GM18519 (cell line): ENCODE measurements around the gene EPHA4.
"Not testable (repeated sequence)": the region's sequence is repeated elsewhere in the genome, so short reads cannot be mapped to it uniquely, and the experiment has no call there.

Experiments
- ATAC-seq: cut with Tn5 transposase; IDR thresholded peaks from one replicate; pipeline ENCODE4 v1.9.1; 2021; ENCODE audit warnings: mild to moderate bottlenecking, moderate library complexity; ENCODE audit not compliant: unreplicated experiment, low FRiP score

Gene EPHA4

DNA sequence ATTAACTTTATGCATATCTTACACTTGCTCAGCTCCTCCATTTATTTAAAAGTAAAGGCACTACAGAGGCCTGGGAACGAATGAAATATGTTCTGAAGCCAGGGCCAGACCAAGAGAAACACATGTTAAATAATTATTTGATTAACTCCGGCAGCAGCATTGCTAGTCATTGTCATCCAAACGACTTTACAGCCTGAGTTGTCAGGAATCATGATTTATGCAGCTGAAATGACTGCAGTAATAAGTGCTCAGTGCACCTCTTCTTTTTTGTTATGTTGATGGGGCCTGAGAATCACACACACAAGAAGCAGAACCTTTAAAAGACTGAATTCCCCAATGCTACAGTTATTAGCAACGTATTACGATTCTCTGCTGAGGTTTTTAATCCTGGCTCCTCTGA, 58.9 kb downstream of the EPHA4 start:
- ATAC-seq: no peak

DNA sequence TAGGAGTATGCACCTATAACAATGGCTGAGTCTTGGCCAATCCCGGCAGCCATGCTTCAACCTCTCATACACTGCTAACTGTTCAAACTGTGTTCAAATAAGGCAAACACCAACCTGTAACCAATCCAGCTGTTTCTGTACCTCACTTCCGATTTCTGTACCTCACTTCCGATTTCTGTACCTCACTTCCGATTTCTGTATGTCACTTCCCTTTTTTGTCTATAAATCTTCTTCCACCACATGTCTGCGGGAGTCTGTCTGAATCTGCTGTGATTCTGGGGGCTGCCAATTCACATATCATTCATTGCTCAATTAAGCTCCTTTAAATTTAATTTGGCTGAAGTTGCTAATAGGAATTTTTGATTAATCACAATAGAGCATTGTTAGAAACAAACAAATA, 60.8 kb downstream of the EPHA4 start:
- not testable (repeated sequence) for ATAC-seq

DNA sequence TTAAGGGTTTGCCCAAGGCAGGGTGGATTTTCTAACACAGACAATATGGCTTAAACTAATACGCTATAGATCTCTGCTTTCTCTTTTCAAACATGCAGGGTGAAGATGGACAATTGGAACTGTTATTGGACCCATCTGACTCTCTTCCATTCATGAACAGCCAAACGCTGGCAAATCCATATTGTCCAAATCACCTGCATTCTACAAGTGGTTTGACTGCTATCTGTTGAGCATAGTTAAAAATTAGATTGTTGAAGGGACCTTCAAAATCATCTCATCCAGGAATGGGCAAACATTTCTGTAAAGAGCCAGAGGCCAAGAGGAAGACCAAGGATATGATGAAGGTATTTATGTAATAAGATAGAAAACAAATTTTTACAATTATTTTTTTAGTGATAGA, 65.6 kb downstream of the EPHA4 start:
- ATAC-seq: no peak

DNA sequence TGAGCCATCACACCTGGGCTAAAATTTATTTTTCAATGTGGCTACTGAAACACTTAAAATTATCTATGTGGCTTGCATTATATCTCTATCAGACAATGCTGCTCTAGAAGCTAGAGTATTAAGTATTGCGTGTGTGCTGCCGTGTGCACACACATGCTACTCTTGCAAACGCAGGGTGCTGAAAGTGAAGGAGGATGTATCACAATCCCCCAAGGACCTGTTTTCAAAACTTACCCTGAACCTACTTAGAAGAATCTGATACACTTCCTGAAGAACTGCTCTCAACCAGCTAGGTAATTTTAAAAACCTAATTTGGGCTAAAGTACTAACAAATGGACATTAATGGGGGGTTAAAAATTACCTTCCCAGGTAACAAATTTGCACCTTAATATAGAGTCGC, 66.5 kb downstream of the EPHA4 start:
- no peak for ATAC-seq

DNA sequence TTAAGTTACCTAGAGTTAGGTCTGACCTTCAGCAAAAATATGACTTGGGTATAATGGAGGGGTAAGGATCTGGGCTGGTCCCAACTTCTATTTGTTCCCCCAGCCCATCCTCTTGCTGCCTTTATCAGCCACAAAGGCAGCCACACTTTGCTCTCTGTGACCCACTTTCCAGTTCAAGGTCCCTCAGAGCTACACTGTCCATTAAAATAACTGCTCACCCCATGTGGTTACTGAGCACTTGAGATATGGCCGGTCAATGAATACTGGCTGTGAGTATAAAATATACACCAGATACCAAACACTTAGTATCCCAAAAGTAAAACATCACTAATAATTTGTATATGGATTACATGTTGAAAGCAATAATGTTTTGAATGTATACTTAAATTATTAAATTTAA, 67.2 kb downstream of the EPHA4 start:
- ATAC-seq: no peak

DNA sequence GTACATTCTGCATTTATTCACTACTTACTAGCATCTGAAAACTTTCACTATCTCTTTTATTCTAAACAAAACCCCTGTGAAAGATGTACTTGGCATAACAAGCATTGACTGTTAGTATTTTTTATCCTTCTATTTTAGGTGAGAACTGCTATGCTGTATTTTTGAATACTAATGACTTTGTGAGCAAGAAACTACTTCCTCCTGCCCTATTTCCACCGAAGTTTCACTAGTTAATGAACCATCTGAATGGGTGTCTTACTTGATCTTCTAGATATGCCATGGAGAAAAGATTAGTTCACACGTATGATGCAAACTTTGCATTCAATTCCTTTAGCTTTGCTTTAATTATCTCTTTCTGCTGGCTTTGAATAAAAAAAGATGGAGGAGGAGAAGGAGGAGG, 68.1 kb downstream of the EPHA4 start:
- ATAC-seq: no peak

DNA sequence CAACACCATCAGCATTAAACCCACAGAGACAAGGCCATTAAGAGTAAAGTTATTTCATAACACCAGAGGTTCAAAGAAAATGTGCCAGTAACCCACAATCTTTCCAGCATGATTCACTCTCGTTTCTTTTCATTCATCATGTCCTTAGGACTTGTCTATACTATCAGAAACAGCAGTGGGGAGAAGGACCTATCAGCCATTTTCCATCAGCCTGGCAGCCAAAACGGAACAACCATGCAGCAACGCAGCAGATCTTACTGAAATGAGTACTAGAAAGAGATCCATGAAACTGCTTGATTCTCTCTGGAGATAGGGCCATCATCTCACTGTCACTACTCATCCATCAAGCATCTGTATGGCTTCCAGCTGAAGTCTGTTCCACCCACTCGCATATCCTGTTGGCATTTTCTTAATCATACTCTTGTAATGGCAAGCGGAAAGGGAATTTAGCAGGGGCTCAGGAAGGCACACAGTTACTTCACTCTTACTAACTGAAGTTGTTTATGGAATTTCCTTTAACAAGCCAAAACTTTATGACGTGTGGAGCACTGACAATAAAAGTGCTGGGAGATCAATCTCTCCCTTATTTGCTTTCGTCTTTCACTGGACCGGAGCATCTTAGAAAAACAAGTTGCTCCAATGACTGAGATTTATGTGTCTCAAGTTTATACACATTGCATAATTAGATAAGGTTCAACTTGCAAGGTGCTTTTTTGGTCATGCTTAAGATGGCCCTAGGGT, 69.7 kb downstream of the EPHA4 start:
- ATAC-seq: no peak

DNA sequence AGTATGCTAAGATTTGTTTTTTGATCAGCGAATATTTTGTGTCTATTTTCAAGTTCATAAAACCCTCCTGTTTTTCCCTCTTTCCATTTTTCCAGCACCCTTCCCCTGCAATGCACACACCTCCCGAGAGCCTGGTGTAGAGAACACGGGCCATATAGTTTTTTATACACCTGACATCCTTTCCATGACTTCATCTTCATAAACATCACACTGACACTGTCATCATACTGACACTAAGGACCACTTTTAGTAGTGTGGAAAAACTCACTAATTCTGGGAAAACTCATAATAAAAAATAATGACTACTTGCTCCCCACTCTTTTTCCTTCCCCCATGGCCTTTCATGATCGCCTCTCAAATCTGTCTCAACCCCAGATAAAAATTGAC, 70.2 kb downstream of the EPHA4 start:
- no peak for ATAC-seq

DNA sequence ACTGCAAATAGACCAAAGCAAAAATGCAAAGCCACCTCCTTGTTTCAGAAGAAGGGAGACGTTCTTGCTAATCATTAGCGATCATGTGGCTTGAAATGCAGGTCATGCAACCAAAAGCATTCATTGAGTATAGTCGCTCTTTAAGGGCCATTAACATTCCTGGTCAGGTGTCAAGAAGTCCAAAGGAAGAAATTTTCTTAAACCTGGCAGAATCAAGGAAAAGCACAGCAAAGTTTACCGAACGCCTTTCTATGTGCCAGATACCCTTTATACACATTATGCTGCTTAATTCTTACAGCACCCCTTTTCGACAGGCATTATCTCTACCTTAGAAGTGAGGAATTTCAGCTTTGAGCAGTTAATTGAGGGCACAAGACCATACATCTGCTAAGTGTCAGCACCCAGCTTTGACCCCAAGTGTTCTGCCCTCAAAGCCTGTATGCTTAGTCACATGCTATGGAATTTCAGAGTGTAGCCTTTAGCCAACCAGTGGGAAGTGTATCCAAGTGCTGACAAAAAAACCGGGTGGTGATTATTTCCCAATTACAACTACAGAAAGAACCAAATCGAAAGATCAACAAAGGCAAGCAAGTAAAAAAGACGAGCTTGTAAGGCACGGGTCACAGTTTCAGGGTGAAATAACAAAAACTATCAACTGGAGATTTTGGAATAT, 70.8 kb downstream of the EPHA4 start:
- ATAC-seq: no peak

DNA sequence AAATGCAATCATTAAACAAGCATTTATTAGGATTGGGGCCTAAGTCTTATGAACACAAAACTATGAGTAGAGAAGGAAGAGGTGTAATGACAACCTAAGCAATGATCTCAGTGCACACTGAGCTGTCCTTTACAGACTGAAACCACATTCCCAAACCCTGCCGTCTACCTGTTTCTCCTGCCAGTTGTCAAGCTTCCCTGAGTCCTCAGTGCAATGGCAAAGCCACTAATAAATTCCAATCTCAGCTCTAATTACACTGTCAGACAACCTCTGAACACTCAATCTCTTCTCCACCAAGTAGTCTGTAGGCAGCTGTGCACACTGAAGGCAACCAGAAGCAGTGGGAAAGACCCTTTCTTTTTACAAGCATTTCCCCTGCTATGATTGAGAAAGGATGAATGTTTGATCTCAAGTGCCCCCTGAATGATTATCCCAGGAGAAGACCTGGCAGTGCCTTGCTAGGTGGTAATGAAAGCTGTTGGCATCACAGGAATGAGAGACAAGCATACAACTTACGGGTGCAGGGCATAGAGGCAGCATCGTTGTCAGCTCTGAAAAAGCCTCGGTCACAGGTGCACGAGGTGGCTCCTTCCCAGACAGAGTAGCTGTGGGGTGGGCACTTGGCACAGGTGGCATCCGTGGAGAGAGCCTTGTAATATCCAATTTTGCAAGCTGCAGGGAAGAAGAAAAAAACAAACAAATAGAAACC, 71.4 kb downstream of the EPHA4 start:
- no peak for ATAC-seq

DNA sequence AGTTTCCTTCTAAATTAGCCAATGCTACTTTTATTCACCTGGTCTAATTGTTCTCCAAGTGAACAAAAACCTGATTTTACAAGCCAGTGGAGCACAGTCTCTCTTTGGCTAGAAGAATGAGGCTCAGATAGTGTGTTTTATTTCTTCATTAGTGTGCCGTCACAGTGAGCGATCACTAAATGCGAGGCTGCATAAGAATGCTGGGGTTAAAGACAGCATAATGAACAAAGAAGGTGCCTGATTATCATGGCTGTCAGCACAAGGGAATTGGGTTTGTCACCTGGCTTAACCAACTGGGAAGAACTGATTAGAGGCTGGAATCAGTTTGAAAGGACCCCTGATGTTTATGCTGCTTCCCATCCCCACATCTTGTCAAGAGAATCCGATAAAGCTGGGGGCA, 76.4 kb downstream of the EPHA4 start:
- no peak for ATAC-seq

DNA sequence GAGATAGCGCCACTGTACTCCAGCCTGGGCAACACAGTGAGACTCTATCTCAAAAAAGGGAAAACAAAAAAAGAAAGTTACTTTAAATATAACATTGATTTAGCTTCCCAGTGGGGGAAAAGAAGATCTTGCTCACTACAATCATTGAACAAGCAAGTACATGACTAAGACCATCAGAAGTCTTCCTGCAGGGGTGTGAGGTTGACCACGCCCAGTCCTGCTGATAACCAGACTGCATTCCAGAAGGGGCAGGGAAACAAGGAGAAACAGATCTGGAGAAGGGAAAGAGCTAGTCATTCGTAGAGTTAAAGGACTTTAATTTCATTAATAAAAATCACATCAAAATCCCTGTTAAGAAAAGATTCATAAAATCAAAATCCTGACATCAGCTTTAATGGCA, 77.5 kb downstream of the EPHA4 start:
- no peak for ATAC-seq

DNA sequence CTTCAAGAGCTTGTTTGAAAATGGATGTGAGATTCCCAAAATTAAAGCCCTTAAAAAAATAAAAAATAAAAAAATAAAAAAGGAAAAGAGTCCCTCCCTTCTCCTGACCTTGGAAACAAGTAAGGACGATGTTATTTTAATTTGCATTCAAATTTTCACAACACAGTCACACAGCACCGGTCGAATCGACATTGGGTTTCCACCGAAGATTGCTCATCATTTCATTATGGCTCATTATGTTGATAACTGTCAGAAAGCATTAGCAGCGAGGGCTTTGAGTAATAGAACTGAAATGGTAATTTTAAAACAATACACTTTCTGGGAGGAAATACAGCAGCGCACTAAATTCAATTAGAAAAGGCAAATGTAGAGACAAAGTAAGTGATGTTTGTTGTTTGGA, 78.7 kb downstream of the EPHA4 start:
- ATAC-seq: no peak

DNA sequence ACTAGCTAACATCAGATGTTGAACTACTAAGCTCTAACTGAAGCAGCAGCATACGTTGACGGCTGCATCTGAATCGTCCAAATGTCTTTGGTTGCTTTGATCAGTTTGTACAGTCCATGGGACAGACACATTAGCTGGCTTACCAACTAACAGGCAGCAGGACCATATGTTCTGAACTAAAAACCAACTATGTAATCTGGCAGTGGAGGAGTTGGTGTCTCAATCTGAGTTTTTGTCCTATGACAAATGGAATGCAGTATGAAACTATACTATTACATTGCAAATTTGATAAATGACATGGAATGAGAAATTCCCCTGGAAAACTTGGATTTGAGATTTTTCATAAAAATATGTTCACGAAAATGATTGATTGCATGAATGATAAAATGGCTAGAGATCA, 79.5 kb downstream of the EPHA4 start:
- no peak for ATAC-seq

DNA sequence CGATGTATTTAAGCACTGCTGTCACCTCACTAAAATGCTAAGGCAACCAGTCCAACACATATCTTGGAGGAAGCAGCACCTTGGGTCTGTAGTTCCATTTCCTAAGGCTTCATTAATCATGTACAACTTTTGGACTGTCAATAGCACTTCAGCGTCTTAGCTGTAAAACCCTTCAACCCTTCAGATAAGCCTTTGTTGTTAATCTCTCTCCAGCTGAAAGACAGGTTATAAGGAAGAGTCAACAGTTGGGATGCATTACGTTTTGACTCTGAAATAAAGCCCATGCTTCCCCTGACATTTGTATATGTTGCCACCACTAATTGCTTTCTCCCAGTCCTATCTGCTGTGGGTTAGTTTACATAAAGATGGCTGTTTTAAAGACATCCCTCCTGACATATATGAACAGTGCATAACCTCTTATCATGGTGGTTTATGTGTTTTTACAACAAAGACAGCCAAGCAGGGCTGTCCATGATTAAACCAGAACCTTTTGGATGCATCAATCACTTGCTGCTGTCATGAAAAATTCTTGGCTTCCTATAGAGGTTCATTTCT, 81.5 kb downstream of the EPHA4 start:
- no peak for ATAC-seq

DNA sequence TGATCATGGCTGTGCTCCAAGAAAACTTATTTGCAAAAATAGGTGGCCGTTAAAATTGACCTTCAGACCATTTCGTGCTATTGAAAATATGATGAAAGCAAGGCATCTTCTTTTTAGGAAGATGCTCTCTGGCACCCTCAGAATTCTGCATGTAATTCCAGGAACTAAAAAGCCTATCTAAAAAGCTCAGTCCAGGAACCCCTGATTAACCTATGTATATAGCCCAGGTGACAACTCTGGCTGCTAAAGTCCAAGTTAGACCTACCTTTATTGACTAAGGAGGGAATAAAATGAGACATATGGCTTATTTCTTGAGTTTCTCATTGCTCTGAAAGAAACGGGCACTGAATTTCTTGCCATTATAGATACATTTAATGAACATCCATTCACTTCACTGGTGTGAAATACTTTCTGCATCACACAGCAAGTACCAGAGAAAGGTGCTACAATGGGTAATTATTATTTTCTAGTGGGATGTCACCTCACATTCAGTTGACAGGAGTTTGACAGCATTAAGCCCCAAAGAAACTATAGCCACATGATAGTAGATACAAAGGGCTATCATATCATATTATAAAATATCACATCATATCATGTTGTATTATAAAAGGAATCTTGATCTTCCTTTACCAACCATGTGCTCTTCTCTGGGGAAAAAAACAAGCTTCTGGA, 83.8 kb downstream of the EPHA4 start:
- no peak for ATAC-seq

DNA sequence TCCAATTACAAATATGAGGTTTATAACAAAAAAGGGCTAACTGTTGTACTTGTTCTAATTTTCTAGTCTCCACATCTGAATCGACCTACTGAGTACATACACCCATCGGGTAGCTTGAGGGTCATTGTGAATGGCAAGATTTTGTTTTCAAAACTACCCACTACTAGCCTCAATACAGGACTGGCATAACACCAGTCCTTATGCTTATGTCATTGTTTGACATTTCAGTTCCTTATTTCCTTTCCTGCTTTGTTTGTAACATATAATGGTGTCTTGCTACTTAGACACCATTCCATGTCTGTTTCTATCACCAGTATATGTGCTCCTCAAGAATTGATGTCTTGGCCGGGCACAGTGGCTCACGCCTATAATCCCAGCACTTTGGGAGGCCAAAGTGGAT, 86.0 kb downstream of the EPHA4 start:
- ATAC-seq: no peak

DNA sequence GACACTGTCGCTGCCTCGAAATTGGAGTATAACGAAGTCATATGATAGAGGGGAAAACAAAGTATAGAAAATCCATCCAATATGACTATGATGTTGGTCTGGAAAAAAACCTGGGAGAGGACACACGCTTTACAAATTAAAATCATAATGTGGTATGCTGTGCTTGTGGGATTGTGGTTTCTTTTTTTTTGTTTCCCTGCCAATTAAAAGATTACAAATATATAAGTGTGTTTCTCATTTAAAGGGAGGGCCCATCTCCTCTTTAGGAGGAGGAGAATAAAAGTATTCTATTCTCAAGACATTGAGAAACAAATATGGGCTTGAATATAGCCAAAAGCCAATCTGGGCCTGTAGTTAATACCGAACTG, 86.6 kb downstream of the EPHA4 start:
- no peak for ATAC-seq

DNA sequence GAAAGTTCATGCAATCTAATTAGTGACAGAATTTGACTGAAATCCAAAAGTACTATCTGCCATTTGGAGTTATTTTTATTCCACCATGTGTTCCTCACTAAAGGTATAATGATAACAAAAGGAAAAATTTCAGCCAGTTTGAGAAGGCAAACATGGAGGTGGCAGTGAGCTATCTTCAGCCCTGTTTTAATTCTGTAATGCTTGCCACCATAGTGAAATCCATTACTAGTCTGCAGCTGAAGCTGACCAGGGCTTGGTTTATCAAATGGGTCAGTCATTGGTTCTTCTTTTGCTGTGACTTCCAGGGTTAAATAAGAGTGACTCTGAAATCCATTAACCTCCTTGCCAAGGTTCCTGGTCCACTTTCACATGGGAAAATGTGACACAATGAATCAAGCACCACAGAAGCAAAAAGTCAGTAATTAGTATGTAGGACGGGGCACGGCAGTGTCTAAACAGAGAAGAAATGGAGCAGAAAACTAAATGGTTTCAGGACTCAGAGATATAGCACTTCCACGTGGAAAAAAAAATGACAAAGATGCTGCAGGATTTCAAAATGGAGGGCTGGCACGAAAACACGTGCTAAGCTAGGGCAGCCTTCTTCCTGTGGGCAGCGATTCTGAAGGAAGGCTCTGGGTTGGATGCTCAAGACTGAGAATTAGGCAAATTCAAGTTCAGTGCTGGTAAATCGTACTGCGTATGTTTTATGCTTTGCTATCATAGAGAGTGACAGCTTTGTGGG, 87.2 kb downstream of the EPHA4 start:
- no peak for ATAC-seq

DNA sequence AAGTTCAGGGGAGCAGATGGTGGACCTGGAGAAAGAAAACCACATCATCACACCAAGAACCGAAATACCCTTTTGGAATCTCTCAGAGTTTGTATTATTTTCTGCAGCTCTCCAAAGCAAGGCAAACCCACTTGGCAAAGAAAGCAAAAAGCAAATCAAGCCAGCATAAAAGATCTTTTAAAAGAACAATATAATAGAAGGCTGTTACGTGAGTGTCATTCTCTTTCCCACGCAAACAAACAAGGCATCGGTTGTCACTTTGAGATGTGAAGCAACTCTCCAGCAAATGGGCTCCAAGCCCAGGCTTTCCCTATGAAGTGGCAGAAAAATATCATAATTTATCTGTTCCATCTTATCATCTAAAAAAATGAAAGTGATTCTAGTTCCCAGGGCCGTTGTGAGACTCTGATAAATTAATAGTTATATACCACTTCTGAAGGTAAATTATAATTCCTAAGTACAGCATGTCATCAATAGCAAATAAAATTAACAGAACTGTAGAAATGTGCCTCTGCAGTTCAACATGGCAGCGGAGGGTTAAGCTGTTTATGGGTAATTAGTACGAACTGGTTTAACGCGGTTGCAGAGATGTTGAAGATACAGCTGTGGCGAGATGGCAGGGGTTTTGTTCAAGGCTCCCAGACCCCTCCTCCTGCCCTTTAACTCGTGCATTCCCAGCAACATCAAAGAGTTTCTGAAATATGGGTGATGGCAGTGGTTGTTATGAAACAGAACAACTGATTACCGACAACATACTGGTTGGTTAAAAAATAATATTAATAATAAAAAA, 89.2 kb downstream of the EPHA4 start:
- no peak for ATAC-seq
